ENCODE results near the gene MINDY4.

The MINDY4 gene

GRCh38 chr7:30778255-30779025 is 7.2 kb downstream of the MINDY4 start:
- no peaks in the 10 kb centered on the region for H3K9me3 ChIP-seq (ENCODE audit: control insufficient read depth, insufficient read depth, low read length)
- H3K4me3 ChIP-seq (ENCODE audit: low read depth, low read length) = no peak overlapping the region
- H3K27me3 ChIP-seq (ENCODE audit: control insufficient read depth, insufficient read depth, low read length) = no peaks in the 10 kb centered on the region
- no peak overlapping the region for H3K27ac ChIP-seq (ENCODE audit: low read depth, low read length)
- H3K4me1 ChIP-seq (ENCODE audit: control insufficient read depth, insufficient read depth, low read length) = no peaks in the 10 kb centered on the region
- peaks cover 16% of the 10 kb centered on the region for H3K36me3 ChIP-seq (ENCODE audit: control insufficient read depth, insufficient read depth, low read length)
- no peak overlapping the region for H3K9ac ChIP-seq (ENCODE audit: low read depth, low read length)

- H3K27ac ChIP-seq (ENCODE audit: low read depth, low read length) = no peak overlapping the region
- H3K36me3 ChIP-seq (ENCODE audit: control insufficient read depth, insufficient read depth, low read length) = peaks cover 18% of the 10 kb centered on the region
- no peak overlapping the region for H3K4me3 ChIP-seq (ENCODE audit: low read depth, low read length)
- H3K4me1 ChIP-seq (ENCODE audit: control insufficient read depth, insufficient read depth, low read length) = no peaks in the 10 kb centered on the region
- no peak overlapping the region for H3K9ac ChIP-seq (ENCODE audit: low read depth, low read length)
- H3K9me3 ChIP-seq (ENCODE audit: control insufficient read depth, insufficient read depth, low read length) = no peaks in the 10 kb centered on the region
- no peaks in the 10 kb centered on the region for H3K27me3 ChIP-seq (ENCODE audit: control insufficient read depth, insufficient read depth, low read length)
These were observed 8.4 kb downstream of the MINDY4 start for GRCh38 chr7:30779574-30779973.

GRCh38 chr7:30780941-30781340 is 9.7 kb downstream of the MINDY4 start:
- H3K27ac ChIP-seq (ENCODE audit: low read depth, low read length) = no peak overlapping the region
- H3K36me3 ChIP-seq (ENCODE audit: control insufficient read depth, insufficient read depth, low read length) = peaks cover 21% of the 10 kb centered on the region

GRCh38 chr7:30782690-30783089 is 11.5 kb downstream of the MINDY4 start:
- H3K36me3 ChIP-seq (ENCODE audit: control insufficient read depth, insufficient read depth, low read length) = peaks cover 21% of the 10 kb centered on the region

More at GRCh38 chr7:30780941-30781340, 9.7 kb downstream of the MINDY4 start:
- Histone ChIP-seq H3K4me3 (ENCODE audit: low read depth, low read length) (no peak overlapping the region), H3K9ac (ENCODE audit: low read depth, low read length) (no peak overlapping the region), H3K27me3 (ENCODE audit: control insufficient read depth, insufficient read depth, low read length) (no peaks in the 10 kb centered on the region), H3K4me1 (ENCODE audit: control insufficient read depth, insufficient read depth, low read length) (no peaks in the 10 kb centered on the region), H3K9me3 (ENCODE audit: control insufficient read depth, insufficient read depth, low read length) (no peaks in the 10 kb centered on the region)

GRCh38 chr7:30785786-30786185 is 14.6 kb downstream of the MINDY4 start:
- Histone ChIP-seq H3K27ac (ENCODE audit: low read depth, low read length) (no peak overlapping the region), H3K9me3 (ENCODE audit: control insufficient read depth, insufficient read depth, low read length) (no peaks in the 10 kb centered on the region), H3K4me3 (ENCODE audit: low read depth, low read length) (no peak overlapping the region), H3K36me3 (ENCODE audit: control insufficient read depth, insufficient read depth, low read length) (peaks cover 21% of the 10 kb centered on the region), H3K27me3 (ENCODE audit: control insufficient read depth, insufficient read depth, low read length) (no peaks in the 10 kb centered on the region), H3K9ac (ENCODE audit: low read depth, low read length) (no peak overlapping the region), H3K4me1 (ENCODE audit: control insufficient read depth, insufficient read depth, low read length) (peaks cover 2% of the 10 kb centered on the region; the same call in 1 of the 2 replicates)

More at GRCh38 chr7:30782690-30783089, 11.5 kb downstream of the MINDY4 start:
- Histone ChIP-seq H3K27me3 (ENCODE audit: control insufficient read depth, insufficient read depth, low read length) (no peaks in the 10 kb centered on the region), H3K4me3 (ENCODE audit: low read depth, low read length) (no peak overlapping the region), H3K9ac (ENCODE audit: low read depth, low read length) (no peak overlapping the region), H3K4me1 (ENCODE audit: control insufficient read depth, insufficient read depth, low read length) (no peaks in the 10 kb centered on the region), H3K9me3 (ENCODE audit: control insufficient read depth, insufficient read depth, low read length) (no peaks in the 10 kb centered on the region), H3K27ac (ENCODE audit: low read depth, low read length) (no peak overlapping the region)

- H3K27ac ChIP-seq (ENCODE audit: low read depth, low read length) = no peak overlapping the region
- no peak overlapping the region for H3K4me3 ChIP-seq (ENCODE audit: low read depth, low read length)
- peaks cover 6% of the 10 kb centered on the region; the same call in 1 of the 2 replicates for H3K4me1 ChIP-seq (ENCODE audit: control insufficient read depth, insufficient read depth, low read length)
- H3K9me3 ChIP-seq (ENCODE audit: control insufficient read depth, insufficient read depth, low read length) = no peaks in the 10 kb centered on the region
- no peak overlapping the region for H3K9ac ChIP-seq (ENCODE audit: low read depth, low read length)
- no peaks in the 10 kb centered on the region for H3K27me3 ChIP-seq (ENCODE audit: control insufficient read depth, insufficient read depth, low read length)
- H3K36me3 ChIP-seq (ENCODE audit: control insufficient read depth, insufficient read depth, low read length) = peaks cover 15% of the 10 kb centered on the region; the same call in 1 of the 2 replicates
These were observed 16.3 kb downstream of the MINDY4 start for GRCh38 chr7:30787486-30787885.

- Histone ChIP-seq H3K9ac (ENCODE audit: low read depth, low read length) (no peak overlapping the region), H3K4me1 (ENCODE audit: control insufficient read depth, insufficient read depth, low read length) (peaks cover 6% of the 10 kb centered on the region; the same call in 1 of the 2 replicates), H3K9me3 (ENCODE audit: control insufficient read depth, insufficient read depth, low read length) (no peaks in the 10 kb centered on the region), H3K27me3 (ENCODE audit: control insufficient read depth, insufficient read depth, low read length) (no peaks in the 10 kb centered on the region), H3K36me3 (ENCODE audit: control insufficient read depth, insufficient read depth, low read length) (peaks cover 3% of the 10 kb centered on the region; the same call in 1 of the 2 replicates), H3K4me3 (ENCODE audit: low read depth, low read length) (no peak overlapping the region), H3K27ac (ENCODE audit: low read depth, low read length) (no peak overlapping the region)
These were observed 17.6 kb downstream of the MINDY4 start for GRCh38 chr7:30788640-30789333.

GRCh38 chr7:30789334-30789711 is 18.1 kb downstream of the MINDY4 start:
- Histone ChIP-seq H3K36me3 (ENCODE audit: control insufficient read depth, insufficient read depth, low read length) (peaks cover 3% of the 10 kb centered on the region; the same call in 1 of the 2 replicates), H3K4me3 (ENCODE audit: low read depth, low read length) (no peak overlapping the region), H3K9me3 (ENCODE audit: control insufficient read depth, insufficient read depth, low read length) (no peaks in the 10 kb centered on the region), H3K9ac (ENCODE audit: low read depth, low read length) (no peak overlapping the region), H3K4me1 (ENCODE audit: control insufficient read depth, insufficient read depth, low read length) (peaks cover 6% of the 10 kb centered on the region; the same call in 1 of the 2 replicates), H3K27ac (ENCODE audit: low read depth, low read length) (no peak overlapping the region), H3K27me3 (ENCODE audit: control insufficient read depth, insufficient read depth, low read length) (no peaks in the 10 kb centered on the region)

- Histone ChIP-seq H3K4me3 (ENCODE audit: low read depth, low read length) (no peak overlapping the region), H3K9ac (ENCODE audit: low read depth, low read length) (no peak overlapping the region), H3K9me3 (ENCODE audit: control insufficient read depth, insufficient read depth, low read length) (no peaks in the 10 kb centered on the region), H3K4me1 (ENCODE audit: control insufficient read depth, insufficient read depth, low read length) (peaks cover 6% of the 10 kb centered on the region; the same call in 1 of the 2 replicates), H3K27me3 (ENCODE audit: control insufficient read depth, insufficient read depth, low read length) (no peaks in the 10 kb centered on the region), H3K36me3 (ENCODE audit: control insufficient read depth, insufficient read depth, low read length) (peaks cover under 1% of the 10 kb centered on the region; the same call in 1 of the 2 replicates), H3K27ac (ENCODE audit: low read depth, low read length) (no peak overlapping the region)
These were observed 19.1 kb downstream of the MINDY4 start for GRCh38 chr7:30790356-30790755.

- no peaks in the 10 kb centered on the region for H3K9me3 ChIP-seq (ENCODE audit: control insufficient read depth, insufficient read depth, low read length)
- H3K36me3 ChIP-seq (ENCODE audit: control insufficient read depth, insufficient read depth, low read length) = no peaks in the 10 kb centered on the region; the same call in 1 of the 2 replicates
- no peaks in the 10 kb centered on the region for H3K27me3 ChIP-seq (ENCODE audit: control insufficient read depth, insufficient read depth, low read length)
- H3K27ac ChIP-seq (ENCODE audit: low read depth, low read length) = no peak overlapping the region
- no peak overlapping the region for H3K9ac ChIP-seq (ENCODE audit: low read depth, low read length)
- no peak overlapping the region for H3K4me3 ChIP-seq (ENCODE audit: low read depth, low read length)
- peaks cover 6% of the 10 kb centered on the region; the same call in 1 of the 2 replicates for H3K4me1 ChIP-seq (ENCODE audit: control insufficient read depth, insufficient read depth, low read length)
These were observed 19.9 kb downstream of the MINDY4 start for GRCh38 chr7:30791114-30791513.
